ENCODE measurements around the gene GREM1.

GREM1 gene

GRCh38 chr15:32787949-32788348 lies 70.1 kb downstream of the GREM1 start:
- no peak for DNase-seq

- no peak for DNase-seq
Observed at GRCh38 chr15:32790352-32790999, 72.7 kb downstream of the GREM1 start.

GRCh38 chr15:32792436-32792835 lies 74.6 kb downstream of the GREM1 start:
- DNase-seq: no peak

Data from central memory CD4-positive, alpha-beta T cell (primary cell).